Effector CD8-positive, alpha-beta T cell (primary cell): Measurements from ENCODE around the gene EIF4ENIF1.
A peak's percentile ranks its signal among the peaks of the same experiment; 100 is the strongest.
"Not testable (repeated sequence)": the region's sequence is repeated elsewhere in the genome, so short reads cannot be mapped to it uniquely, and the experiment has no call there.

Experiments
- DNase-seq: peaks from one replicate; lab custom pipeline; 2025; lab: John Stamatoyannopoulos, UW

EIF4ENIF1 gene

GRCh38 chr22:31492151-31492550, 2.5 kb upstream of the EIF4ENIF1 start:
- no peak for DNase-seq

GRCh38 chr22:31491218-31491962, 1.7 kb upstream of the EIF4ENIF1 start:
- DNase-seq: no peak

GRCh38 chr22:31490496-31490925, 869 bp upstream of the EIF4ENIF1 start:
- peak; percentile 26 for DNase-seq

DNA sequence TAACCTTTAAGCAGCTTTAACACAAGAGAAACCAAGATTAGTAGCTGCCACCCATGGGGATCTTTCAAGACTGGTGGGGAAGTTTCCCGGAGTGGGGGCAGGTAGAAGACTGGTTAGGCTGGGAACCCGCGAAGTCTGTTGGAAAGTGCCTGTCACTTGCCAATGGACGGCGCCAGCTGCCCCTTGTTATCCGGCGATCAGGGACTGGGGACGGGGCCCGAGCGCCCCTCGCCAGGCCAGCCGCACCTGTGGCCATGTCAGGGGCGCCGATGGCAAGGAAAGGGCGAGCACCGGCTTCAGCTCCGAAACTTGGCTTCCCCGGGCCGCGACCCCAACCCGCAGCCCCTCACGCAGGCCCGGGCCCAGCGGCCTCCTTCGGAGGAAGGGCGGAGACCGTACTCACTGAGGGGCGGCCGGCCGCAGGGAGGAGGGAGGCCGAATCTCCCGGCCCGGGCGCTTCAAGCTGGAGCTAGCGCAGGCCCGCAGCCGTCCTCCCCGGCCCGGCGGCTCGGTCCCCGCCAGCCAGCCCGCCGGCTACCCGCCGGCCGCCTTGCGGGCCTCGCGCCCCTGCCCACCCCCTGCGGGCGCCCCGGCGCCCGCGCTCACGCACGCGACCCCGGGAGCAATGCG, 539 bp downstream of the EIF4ENIF1 start:
- DNase-seq: no peak

DNA sequence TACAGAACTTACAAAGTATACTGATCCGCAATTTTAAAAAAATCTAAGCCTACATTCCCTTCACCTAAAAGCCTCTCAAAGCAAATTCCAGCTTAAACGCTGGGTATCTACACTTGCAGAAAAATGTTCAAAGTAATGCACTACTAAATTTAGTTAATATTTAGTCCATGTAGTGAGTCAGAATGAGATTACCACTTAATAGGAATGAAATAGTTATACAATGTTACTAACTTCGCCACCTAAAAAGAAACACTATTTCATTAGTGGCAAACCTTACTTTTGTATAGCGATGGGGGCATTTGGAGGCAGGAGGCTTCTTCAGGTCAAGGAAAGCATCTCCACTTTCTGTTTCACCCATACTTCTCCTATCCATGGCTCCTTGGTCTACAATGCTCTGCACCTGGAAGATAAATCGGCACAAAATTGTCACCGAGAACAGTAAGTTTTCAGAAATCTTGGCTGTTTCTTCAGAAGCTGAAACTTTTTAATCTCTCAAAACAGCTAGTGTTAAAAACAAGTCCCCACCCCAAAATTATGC, 1.2 kb downstream of the EIF4ENIF1 start:
- DNase-seq: no peak

DNA sequence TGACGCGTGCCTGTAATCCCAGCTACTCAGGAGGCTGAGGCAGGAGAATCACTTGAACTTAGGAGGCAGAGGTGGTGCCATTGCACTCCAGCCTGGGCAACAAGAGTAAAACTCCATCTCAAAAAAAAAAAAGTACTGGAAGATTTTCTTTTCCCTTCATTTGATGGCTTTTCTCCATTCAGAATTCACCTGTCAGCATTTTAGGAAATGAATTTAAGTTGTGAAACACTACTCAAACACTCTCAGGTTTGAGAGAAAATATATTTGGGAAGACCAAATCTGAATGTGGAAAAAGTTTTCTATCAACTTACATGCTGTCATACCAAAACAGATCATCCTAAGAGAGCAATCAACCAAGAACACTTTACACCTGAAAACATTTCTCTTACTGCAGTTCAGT, 2.7 kb downstream of the EIF4ENIF1 start:
- no peak for DNase-seq

DNA sequence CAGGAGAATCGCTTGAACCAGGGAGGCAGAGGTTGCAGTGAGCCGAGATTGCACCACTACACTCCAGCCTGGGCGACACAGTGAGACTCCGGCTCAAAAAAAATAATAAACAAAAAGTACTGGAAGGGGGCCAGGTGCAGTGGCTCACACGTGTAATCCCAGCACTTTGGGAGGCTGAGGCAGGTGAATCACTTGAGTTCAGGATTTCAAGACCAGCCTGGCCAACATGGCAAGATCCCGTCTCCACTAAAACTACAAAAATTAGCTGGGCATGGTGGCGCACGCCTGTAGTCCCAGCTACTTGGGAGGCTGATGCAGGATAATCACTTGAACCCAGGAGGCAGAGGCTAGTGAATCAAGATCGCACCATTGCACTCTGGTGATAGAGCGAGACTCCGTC, 3.3 kb downstream of the EIF4ENIF1 start:
- DNase-seq: not testable (repeated sequence)

- not testable (repeated sequence) for DNase-seq
These were observed 7.2 kb downstream of the EIF4ENIF1 start for GRCh38 chr22:31482470-31482869.

DNA sequence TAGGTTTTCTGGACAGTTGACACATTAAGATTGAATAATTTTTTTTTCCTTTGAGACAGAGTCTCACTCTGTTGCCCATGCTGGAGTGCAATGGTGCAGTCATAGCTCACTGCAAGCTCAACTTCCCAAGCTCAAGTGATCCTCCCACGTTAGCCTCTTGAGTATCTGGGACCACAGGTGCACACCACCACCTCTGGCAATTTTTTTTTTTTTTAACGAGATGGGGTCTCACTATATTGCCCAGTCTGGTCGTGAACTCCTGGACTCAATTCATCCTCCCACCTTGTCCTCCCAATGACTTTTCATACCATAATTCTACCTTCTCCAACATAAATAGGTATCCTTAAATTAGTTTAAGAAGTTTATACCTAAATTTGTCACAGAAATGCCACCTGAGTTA, 8.5 kb downstream of the EIF4ENIF1 start:
- DNase-seq: no peak

- DNase-seq: no peak
These were observed 12.3 kb downstream of the EIF4ENIF1 start for GRCh38 chr22:31477329-31477728.

DNA sequence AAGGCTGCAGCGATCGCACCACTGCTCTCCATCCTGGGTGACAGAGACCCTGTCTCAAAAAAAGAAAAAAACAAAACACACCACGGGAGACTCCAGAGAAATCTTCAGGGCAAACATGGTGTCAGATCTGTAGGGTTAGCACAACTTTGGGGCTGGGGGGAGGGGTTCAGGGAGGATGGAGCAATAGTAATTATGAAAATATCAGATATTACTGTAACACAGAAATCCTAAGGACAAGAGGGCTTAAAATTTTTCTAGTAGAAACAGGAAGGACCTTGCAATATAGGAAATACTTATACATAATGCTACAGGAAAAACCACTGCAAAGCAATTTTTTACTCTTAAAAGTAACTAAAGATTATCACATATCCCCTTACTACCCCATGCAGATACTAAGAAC, 13.8 kb downstream of the EIF4ENIF1 start:
- no peak for DNase-seq

DNA sequence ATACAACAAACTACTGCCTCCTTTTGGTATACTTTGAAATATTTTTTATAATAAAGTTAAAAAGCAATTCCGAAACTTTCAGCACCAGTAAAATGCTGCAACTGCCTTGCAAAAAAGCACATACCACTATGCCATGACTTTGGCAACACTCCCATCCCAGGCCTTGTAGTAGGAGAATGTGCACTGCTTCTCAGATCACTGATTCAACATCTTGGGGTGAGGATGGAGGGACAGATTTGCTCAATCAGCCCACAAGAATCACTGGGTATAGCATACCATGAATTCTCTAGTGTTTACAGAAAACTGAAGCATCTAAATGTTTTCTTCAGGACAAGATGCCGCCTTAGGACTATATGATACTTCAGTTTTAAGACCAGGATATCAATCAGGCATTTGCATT, 14.9 kb downstream of the EIF4ENIF1 start:
- no peak for DNase-seq

GRCh38 chr22:31465307-31465706, 24.3 kb downstream of the EIF4ENIF1 start:
- DNase-seq: no peak

DNA sequence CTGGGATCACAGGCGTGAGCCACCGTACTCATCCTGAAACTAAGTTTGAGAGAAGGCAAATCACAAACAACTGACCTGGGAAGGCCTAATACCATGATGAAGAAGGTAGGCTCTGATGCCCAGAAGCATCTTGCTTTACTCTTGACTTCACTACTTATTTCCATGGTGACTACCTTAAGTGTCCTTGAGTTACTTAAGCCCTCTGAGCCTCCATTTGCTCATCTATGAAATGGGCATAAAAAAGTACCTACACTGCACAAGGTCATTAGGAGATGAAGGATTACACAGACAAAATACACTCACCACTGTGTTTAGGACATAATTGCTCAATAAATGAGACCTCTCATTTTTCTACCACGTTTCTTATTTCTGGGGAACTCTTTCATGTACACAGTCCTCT, 27.9 kb downstream of the EIF4ENIF1 start:
- DNase-seq: no peak

- DNase-seq: no peak
These were observed 37.7 kb downstream of the EIF4ENIF1 start for GRCh38 chr22:31451709-31452571.

GRCh38 chr22:31449506-31449905, 40.1 kb downstream of the EIF4ENIF1 start:
- no peak for DNase-seq

- no peak for DNase-seq
These were observed 41.3 kb downstream of the EIF4ENIF1 start for GRCh38 chr22:31448382-31448781.

- DNase-seq: no peak
These were observed 42.3 kb downstream of the EIF4ENIF1 start for GRCh38 chr22:31447337-31447736.

DNA sequence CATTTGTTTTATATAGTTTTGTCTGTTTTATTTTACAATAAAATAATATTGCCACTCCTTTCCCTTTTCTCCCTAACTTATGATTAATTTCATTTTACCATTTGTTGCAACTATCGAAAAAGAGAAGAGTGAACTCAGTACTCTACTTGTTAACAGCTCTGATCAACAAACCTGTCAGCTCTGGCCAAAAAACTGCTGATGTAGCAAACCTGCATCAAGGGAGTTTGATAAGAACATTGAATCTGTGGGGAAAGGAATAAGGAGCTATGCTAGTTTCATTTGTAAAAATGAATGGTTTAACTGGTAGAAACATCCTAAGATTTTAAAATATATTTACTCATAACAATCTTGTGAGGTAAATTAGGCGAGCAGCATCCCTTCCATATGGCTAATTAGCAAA, 42.9 kb downstream of the EIF4ENIF1 start:
- no peak for DNase-seq

DNA sequence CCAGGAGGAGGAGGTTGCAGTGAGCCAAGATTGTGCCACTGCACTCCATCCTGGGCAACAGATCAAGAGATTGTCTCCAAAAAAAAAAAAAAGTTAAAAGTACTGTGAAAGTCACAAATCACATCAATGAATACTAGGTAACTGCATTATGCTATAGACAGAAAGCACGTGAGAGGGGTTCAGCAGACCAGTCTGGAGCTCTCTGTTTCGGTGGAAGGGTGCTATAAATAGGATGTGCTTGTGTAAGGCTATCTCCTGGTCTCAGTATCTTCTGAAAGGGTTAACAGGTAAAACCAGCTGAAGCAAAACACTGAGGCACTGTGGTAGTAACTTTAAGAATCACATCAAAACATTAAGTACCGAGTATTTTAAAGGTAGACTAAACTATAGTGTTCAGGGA, 43.4 kb downstream of the EIF4ENIF1 start:
- DNase-seq: no peak

DNA sequence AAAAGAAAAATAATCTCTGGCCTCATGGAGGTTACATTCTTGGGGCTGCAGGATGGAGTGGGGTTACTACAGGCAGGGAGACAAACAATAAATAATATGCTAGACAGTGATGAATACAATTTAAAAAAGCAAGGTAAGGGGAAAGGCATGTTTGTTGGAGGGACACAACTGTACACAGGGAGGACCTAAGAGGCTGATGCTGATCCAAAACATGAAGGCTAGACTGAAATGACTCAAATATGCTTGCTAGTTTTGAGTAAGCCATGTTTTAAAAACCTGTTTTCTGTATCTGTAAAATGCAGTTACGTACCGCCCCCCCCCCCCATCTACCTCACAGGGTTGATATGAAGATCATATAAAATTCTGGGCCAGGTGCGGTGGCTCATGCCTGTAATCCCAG, 44.0 kb downstream of the EIF4ENIF1 start:
- DNase-seq: no peak

- DNase-seq: no peak
These were observed 46.1 kb downstream of the EIF4ENIF1 start for GRCh38 chr22:31443516-31443915.
